WTC11 (cell line): ENCODE measurements around the gene ANKRD65.

Experiments
- CREM ChIP-seq: sonication (generic); formaldehyde crosslinking; IDR thresholded peaks from 2 replicates; pipeline ENCODE4 v1.8.1; 2022; ENCODE audit warnings: mild to moderate bottlenecking, missing genetic modification reagents, moderate library complexity
- MYBL2 ChIP-seq: sonication (generic); formaldehyde crosslinking; IDR thresholded peaks from 2 replicates; pipeline ENCODE4 v1.8.1; 2023; ENCODE audit warnings: mild to moderate bottlenecking, moderate library complexity, missing genetic modification reagents
- SP1 ChIP-seq: sonication (generic); formaldehyde crosslinking; conservative IDR thresholded peaks from 2 replicates; pipeline ENCODE4 v1.8.1; 2022; ENCODE audit warnings: missing genetic modification reagents
- ZNF121 ChIP-seq: sonication (generic); formaldehyde crosslinking; IDR thresholded peaks from 2 replicates; pipeline ENCODE4 v1.8.0; 2023; ENCODE audit warnings: missing genetic modification reagents
- TF ChIP-seq, protein P1 (sequence below): fragments of 200-600 bp; IDR thresholded peaks from 2 replicates; pipeline ENCODE4 v1.8.0; 2022; ENCODE audit warnings: antibody characterized with exemption
- TF ChIP-seq, protein P2 (sequence below): sonication (generic); formaldehyde crosslinking; IDR thresholded peaks from 2 replicates; pipeline ENCODE4 v1.8.1; 2022; ENCODE audit warnings: missing genetic modification reagents, borderline replicate concordance
- TF ChIP-seq, protein P3 (sequence below): fragments of 250-450 bp; sonication (Bioruptor Pico); IDR thresholded peaks from 2 replicates; pipeline ENCODE4 v1.9.0; 2021; ENCODE audit warnings: moderate library complexity, mild to moderate bottlenecking, inconsistent platforms, borderline replicate concordance
- TF ChIP-seq, protein P4 (sequence below): sonication (generic); formaldehyde crosslinking; IDR thresholded peaks from 2 replicates; pipeline ENCODE4 v1.8.0; 2023; ENCODE audit warnings: missing genetic modification reagents

DNA sequence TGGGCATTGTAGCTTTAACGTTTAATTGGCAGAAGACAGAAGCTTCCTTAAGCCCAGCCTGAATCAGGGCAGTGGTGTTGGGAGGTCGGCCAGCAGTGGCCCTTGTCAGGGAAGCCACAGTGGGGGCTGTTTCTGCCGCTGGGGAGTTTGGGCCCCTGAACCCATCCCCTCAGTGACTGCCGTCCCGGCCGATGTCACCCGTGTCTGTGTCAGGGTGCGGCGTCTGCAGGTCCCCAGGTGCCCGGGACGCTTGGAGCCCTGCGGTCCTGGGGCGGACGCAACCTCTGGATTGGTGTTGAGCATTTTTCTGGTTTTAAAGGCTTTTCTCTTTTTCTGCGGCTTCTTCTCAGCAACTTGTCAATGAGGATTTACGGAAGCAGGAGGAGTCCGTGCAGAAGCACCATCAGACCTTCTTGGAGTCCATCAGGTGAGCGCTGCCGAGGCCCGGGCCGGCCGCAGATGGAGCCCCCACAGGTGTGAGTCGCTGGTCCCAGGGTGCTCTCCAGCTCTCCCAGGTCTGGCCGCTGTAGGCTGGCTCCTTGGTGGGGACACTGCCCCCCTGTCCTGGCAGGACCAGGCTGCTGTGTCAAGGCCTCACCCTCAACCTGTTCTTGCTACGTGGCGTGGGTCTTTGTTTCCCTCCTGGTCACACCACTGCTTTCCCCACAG, 30.8 kb upstream of the ANKRD65 start:
- TF ChIP-seq, protein P1, sequence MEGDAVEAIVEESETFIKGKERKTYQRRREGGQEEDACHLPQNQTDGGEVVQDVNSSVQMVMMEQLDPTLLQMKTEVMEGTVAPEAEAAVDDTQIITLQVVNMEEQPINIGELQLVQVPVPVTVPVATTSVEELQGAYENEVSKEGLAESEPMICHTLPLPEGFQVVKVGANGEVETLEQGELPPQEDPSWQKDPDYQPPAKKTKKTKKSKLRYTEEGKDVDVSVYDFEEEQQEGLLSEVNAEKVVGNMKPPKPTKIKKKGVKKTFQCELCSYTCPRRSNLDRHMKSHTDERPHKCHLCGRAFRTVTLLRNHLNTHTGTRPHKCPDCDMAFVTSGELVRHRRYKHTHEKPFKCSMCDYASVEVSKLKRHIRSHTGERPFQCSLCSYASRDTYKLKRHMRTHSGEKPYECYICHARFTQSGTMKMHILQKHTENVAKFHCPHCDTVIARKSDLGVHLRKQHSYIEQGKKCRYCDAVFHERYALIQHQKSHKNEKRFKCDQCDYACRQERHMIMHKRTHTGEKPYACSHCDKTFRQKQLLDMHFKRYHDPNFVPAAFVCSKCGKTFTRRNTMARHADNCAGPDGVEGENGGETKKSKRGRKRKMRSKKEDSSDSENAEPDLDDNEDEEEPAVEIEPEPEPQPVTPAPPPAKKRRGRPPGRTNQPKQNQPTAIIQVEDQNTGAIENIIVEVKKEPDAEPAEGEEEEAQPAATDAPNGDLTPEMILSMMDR, result no peak
- TF ChIP-seq, protein P2, sequence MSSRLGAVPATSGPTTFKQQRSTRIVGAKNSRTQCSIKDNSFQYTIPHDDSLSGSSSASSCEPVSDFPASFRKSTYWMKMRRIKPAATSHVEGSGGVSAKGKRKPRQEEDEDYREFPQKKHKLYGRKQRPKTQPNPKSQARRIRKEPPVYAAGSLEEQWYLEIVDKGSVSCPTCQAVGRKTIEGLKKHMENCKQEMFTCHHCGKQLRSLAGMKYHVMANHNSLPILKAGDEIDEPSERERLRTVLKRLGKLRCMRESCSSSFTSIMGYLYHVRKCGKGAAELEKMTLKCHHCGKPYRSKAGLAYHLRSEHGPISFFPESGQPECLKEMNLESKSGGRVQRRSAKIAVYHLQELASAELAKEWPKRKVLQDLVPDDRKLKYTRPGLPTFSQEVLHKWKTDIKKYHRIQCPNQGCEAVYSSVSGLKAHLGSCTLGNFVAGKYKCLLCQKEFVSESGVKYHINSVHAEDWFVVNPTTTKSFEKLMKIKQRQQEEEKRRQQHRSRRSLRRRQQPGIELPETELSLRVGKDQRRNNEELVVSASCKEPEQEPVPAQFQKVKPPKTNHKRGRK, result no peak
- TF ChIP-seq ZNF121 (CRISPR knock-in tag) (no peak), SP1 (CRISPR knock-in tag) (no peak), CREM (CRISPR knock-in tag) (no peak), MYBL2 (CRISPR knock-in tag) (no peak)
- TF ChIP-seq, protein P3, sequence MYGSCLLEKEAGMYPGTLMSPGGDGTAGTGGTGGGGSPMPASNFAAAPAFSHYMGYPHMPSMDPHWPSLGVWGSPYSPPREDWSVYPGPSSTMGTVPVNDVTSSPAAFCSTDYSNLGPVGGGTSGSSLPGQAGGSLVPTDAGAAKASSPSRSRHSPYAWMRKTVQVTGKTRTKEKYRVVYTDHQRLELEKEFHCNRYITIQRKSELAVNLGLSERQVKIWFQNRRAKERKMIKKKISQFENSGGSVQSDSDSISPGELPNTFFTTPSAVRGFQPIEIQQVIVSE, result no peak
- TF ChIP-seq, protein P4, sequence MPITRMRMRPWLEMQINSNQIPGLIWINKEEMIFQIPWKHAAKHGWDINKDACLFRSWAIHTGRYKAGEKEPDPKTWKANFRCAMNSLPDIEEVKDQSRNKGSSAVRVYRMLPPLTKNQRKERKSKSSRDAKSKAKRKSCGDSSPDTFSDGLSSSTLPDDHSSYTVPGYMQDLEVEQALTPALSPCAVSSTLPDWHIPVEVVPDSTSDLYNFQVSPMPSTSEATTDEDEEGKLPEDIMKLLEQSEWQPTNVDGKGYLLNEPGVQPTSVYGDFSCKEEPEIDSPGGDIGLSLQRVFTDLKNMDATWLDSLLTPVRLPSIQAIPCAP, result no peak
